HepG2 (cell line): ENCODE results near the gene SHISA4. TPM values are rescaled to one million over a fixed set of nuclear protein-coding genes. Genes with fewer than 3 reads are reported as not detected.

ENCODE experiments used
- ATAC-seq: fragments of 200-7000 bp; cut with Tn5 transposase; 3 replicates; pipeline ENCODE4 v1.9.1; 2020; ENCODE audit warnings: mild to moderate bottlenecking, moderate library complexity
- BruUV-seq: library from RNA; stranded (reverse); fragments of 400-500 nt; replicated peaks from 2 replicates; lab custom pipeline; 2021; lab: Mats Ljungman, UMichigan
- CTCF ChIA-PET: fragments of 300-600 bp; formaldehyde crosslinking; extraction: SDS; loops from one replicate; lab custom pipeline; 2021; ENCODE audit warnings: low total read pairs, inconsistent platforms, low intra/inter-chr PET ratio; lab: Yijun Ruan, JAX
- POLR2A ChIA-PET: fragments of 350-600 bp; sonication (Branson Sonifier 250); formaldehyde crosslinking; loops from one replicate; lab custom pipeline; 2020; ENCODE audit warnings: antibody characterized with exemption, inconsistent platforms; lab: Yijun Ruan, JAX
- DNase-seq: peaks from one replicate; pipeline ENCODE4 v3.0.0-alpha.2; 2015; ENCODE audit warnings: low spot score
- FAIRE-seq: peaks from 3 replicates; lab custom pipeline; 2011; peaks lifted over from hg19 to GRCh38; lab: Jason Lieb, UNC
- H2AFZ ChIP-seq: one replicate; pipeline ENCODE4 v1.6.1; 2011; ENCODE audit warnings: low read length, inconsistent platforms
- H3K27ac ChIP-seq: fragments of 300-600 bp; 3 replicates; pipeline ENCODE4 v1.8.0; 2011; ENCODE audit warnings: mixed run types, mild to moderate bottlenecking, mixed read lengths, low read length, inconsistent platforms; ENCODE audit not compliant: insufficient read depth; ENCODE audit errors: extremely low read length
- H3K27me3 ChIP-seq, 2 experiments: fragments of 200-600 bp in 1 of 2; 2 replicates in 1 of 2; 3 replicates in 1 of 2; pipeline versions ENCODE4 v1.6.0 to v1.8.0; 2011; ENCODE audit warnings: low read length in 2 of 2, mild to moderate bottlenecking in 2 of 2, moderate library complexity in 2 of 2, inconsistent platforms in 1 of 2; ENCODE audit not compliant: insufficient read depth in 2 of 2, control insufficient read depth in 1 of 2
- H3K36me3 ChIP-seq, 2 experiments: fragments of 200-600 bp in 1 of 2; replicated peaks in 1 of 2; 2 replicates in 1 of 2; 3 replicates in 1 of 2; pipeline versions ENCODE4 v1.5.1 to v1.8.0; 2011; ENCODE audit warnings: low read length in 2 of 2, inconsistent platforms in 1 of 2; ENCODE audit not compliant: insufficient read depth in 2 of 2, control insufficient read depth in 1 of 2
- H3K4me1 ChIP-seq: 2 replicates; pipeline ENCODE4 v1.5.1; 2012; ENCODE audit warnings: low read length, inconsistent platforms; ENCODE audit not compliant: insufficient read depth
- H3K4me2 ChIP-seq: 2 replicates; pipeline ENCODE4 v1.6.0; 2011; ENCODE audit warnings: low read depth, low read length, inconsistent platforms
- H3K4me3 ChIP-seq, 3 experiments: fragments of 200-600 bp in 1 of 3; sonication (generic), shearing (Covaris generic) in 1 of 3; replicated peaks in 1 of 3; 2 replicates each; pipeline ENCODE4 v1.5.1; 2011 to 2016; ENCODE audit warnings: low read length in 3 of 3, inconsistent platforms in 2 of 3, low read depth in 2 of 3, mild to moderate bottlenecking in 2 of 3, control low read depth in 1 of 3, mixed read lengths in 1 of 3; ENCODE audit not compliant: insufficient read depth in 1 of 3
- H3K79me2 ChIP-seq: one replicate; pipeline ENCODE4 v1.6.1; 2011; ENCODE audit warnings: low read length, inconsistent platforms; ENCODE audit not compliant: insufficient read depth
- H3K9ac ChIP-seq: 2 replicates; pipeline ENCODE4 v1.6.0; 2011; ENCODE audit warnings: mild to moderate bottlenecking, low read depth, low read length, inconsistent platforms; ENCODE audit not compliant: insufficient read depth
- H3K9me3 ChIP-seq: 2 replicates; pipeline ENCODE4 v1.5.1; 2012; ENCODE audit warnings: mild to moderate bottlenecking, low read length
- H4K20me1 ChIP-seq: 2 replicates; pipeline ENCODE4 v1.6.0; 2011; ENCODE audit warnings: inconsistent platforms, mild to moderate bottlenecking, low read length, moderate library complexity; ENCODE audit not compliant: insufficient read depth
- AGO2 ChIP-seq: fragments of 200-400 bp; formaldehyde crosslinking; optimal IDR thresholded peaks from 2 replicates; pipeline ENCODE3; 2017; ENCODE audit warnings: mild to moderate bottlenecking, low read depth, low read length, moderate library complexity
- RBAK ChIP-seq: sonication (generic); formaldehyde crosslinking; IDR thresholded peaks from 2 replicates; pipeline ENCODE4 v1.5.1; 2020; ENCODE audit warnings: mild to moderate bottlenecking, missing genetic modification reagents
- ZBTB21 ChIP-seq: sonication (generic); formaldehyde crosslinking; IDR thresholded peaks from 2 replicates; pipeline ENCODE4 v1.4.0; 2020; ENCODE audit warnings: missing genetic modification reagents
- ZNF260 ChIP-seq: sonication (generic); formaldehyde crosslinking; IDR thresholded peaks from 2 replicates; pipeline ENCODE4 v1.4.0; 2020; ENCODE audit warnings: missing genetic modification reagents, low read depth, mild to moderate bottlenecking, borderline replicate concordance
- WGBS: methylation state at CpG from one replicate; pipeline ENCODE4 v1.1.6; 2017; ENCODE audit warnings: low lambda C conversion rate; 5-methylcytosine and 5-hydroxymethylcytosine counted together
- in situ Hi-C: cut with HindIII; loops from 2 replicates; pipeline ENCODE4 v1.10.0; 2017; ENCODE audit warnings: low pct_unique_long_range_greater_than_20kb; ENCODE audit not compliant: extremely low pct_ligation_motif_present
- intact Hi-C: fragments of 100-400 bp; cut with micrococcal nuclease; formaldehyde crosslinking; loops from one replicate; pipeline ENCODE4 v1.10.0; 2022; ENCODE audit not compliant: unreplicated experiment
- polyA plus RNA-seq, 8 experiments: library from polyadenylated mRNA; depleted of rRNA in 3 of 8; stranded (reverse) in 7 of 8; unstranded in 1 of 8; fragments of >200 nt; fragmentation: Illumina TruSeq in 4 of 8; extraction: Trizol in 4 of 8; gene quantifications; 2 replicates each; pipeline versions ENCODE4 v1.2.1 to v1.2.3, GENCODE V29; 2011 to 2016; ENCODE audit warnings: low read depth in 4 of 8, missing spikeins in 1 of 8, mixed read lengths in 1 of 8; ENCODE audit not compliant: insufficient read depth in 1 of 8
- total RNA-seq, 5 experiments: library from RNA; depleted of rRNA; stranded (reverse); fragments of >200 nt; fragmentation: Illumina TruSeq; extraction: Trizol; gene quantifications; 2 replicates each; pipeline ENCODE4 v1.2.3, GENCODE V29; 2016; ENCODE audit warnings: low read depth in 1 of 5
- TF ChIP-seq, protein P1 (sequence below): sonication (generic); formaldehyde crosslinking; IDR thresholded peaks from 2 replicates; pipeline ENCODE4 v1.9.0; 2021; ENCODE audit warnings: missing genetic modification reagents, borderline replicate concordance

The SHISA4 gene
- total and polyA plus RNA-seq, 2 of the 13 experiments (the other 11 are each of a cell fraction or from before 2014, with no cell fraction given): 0.51 to 1.0 TPM

DNA sequence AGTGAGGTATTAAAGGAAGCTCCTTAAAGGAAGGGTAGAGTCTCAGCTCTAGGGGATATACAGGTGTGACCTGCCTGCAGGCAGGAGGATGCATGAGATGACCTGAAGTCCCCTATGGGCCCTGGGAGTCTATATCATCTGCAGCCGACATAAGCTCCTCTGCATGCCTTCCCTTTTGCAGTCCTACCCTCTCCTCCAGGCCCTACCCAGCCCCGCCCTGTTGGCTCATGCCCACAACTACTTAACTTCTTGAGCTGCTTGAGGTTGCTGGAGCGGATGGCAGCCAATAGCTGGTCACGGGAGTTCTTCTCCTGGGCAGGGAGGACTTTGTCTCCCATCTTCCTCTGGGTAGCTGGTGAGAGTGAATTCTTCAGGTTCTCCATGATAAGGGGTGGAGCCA is 10.3 kb downstream of the SHISA4 start:
- in situ Hi-C loops: loop anchor here (5.0 kb wide), 1 partner anchor 233 kb away; no protein-coding TSS in a partner anchor
- H3K9ac ChIP-seq: no peak overlapping the region
- H3K9me3 ChIP-seq: no peaks in the 10 kb centered on the region
- H4K20me1 ChIP-seq: no peaks in the 10 kb centered on the region
- H3K27ac ChIP-seq: no peak overlapping the region
- DNase-seq: no peak
- H3K4me3 ChIP-seq: no peak overlapping the region
- ATAC-seq: no peak
- H3K27me3 ChIP-seq: no peaks in the 10 kb centered on the region
- POLR2A ChIA-PET: no interaction called here
- no peaks in the 10 kb centered on the region for H3K4me1 ChIP-seq
- H3K79me2 ChIP-seq: no peaks in the 10 kb centered on the region
- TF ChIP-seq RBAK (CRISPR knock-in tag) (no peak), ZNF260 (CRISPR knock-in tag) (no peak), ZBTB21 (no peak), AGO2 (no peak)
- TF ChIP-seq, protein P1, sequence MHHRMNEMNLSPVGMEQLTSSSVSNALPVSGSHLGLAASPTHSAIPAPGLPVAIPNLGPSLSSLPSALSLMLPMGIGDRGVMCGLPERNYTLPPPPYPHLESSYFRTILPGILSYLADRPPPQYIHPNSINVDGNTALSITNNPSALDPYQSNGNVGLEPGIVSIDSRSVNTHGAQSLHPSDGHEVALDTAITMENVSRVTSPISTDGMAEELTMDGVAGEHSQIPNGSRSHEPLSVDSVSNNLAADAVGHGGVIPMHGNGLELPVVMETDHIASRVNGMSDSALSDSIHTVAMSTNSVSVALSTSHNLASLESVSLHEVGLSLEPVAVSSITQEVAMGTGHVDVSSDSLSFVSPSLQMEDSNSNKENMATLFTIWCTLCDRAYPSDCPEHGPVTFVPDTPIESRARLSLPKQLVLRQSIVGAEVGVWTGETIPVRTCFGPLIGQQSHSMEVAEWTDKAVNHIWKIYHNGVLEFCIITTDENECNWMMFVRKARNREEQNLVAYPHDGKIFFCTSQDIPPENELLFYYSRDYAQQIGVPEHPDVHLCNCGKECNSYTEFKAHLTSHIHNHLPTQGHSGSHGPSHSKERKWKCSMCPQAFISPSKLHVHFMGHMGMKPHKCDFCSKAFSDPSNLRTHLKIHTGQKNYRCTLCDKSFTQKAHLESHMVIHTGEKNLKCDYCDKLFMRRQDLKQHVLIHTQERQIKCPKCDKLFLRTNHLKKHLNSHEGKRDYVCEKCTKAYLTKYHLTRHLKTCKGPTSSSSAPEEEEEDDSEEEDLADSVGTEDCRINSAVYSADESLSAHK (CRISPR knock-in tag): no peak
- intact Hi-C loops: loop anchor here (5.0 to 10.0 kb wide), 2 partner anchors 58 to 216 kb away; partner anchors contain the start of gene TIMM17A
- H3K36me3 ChIP-seq: no peaks in the 10 kb centered on the region
- 35% methylated on average over 4 of the region's 4 CpGs for WGBS
- no peak overlapping the region for H2AFZ ChIP-seq
- H3K4me2 ChIP-seq: no peak overlapping the region
- no TSS peak for BruUV-seq
- FAIRE-seq: no peak
- CTCF ChIA-PET: no interaction called here
